SU-DHL-6 (cell line): ENCODE results near the gene MEOX2.

ENCODE experiments used
- H2AFZ ChIP-seq: fragments of 200-600 bp; sonication (generic); 2 replicates; pipeline ENCODE4 v1.6.1; 2014; ENCODE audit warnings: low read depth, mild to moderate bottlenecking, moderate library complexity, mixed read lengths, antibody characterized with exemption, low read length; ENCODE audit not compliant: severe bottlenecking
- H3F3A ChIP-seq: fragments of 200-600 bp; shearing (Covaris generic); 2 replicates; pipeline ENCODE4 v1.6.0; 2016; ENCODE audit warnings: antibody characterized with exemption, mild to moderate bottlenecking; ENCODE audit not compliant: insufficient read depth
- H3K27ac ChIP-seq: fragments of 200-600 bp; sonication (generic); 2 replicates; pipeline ENCODE4 v1.5.1; 2016; ENCODE audit warnings: low read depth, mild to moderate bottlenecking, low read length, moderate library complexity, mixed read lengths
- H3K27me3 ChIP-seq: fragments of 200-600 bp; sonication (generic), shearing (Covaris generic); 2 replicates; pipeline ENCODE4 v1.6.0; 2014; ENCODE audit warnings: mild to moderate bottlenecking, low read length
- H3K36me3 ChIP-seq: fragments of 200-600 bp; sonication (generic); 2 replicates; pipeline ENCODE4 v1.6.1; 2014; ENCODE audit warnings: mild to moderate bottlenecking, low read length, mixed read lengths
- H3K4me2 ChIP-seq: fragments of 300-600, 200-600 bp; shearing (Covaris generic), sonication (generic); 2 replicates; pipeline ENCODE4 v1.6.0; 2014; ENCODE audit warnings: low read length, low read depth, mild to moderate bottlenecking; ENCODE audit not compliant: poor library complexity, severe bottlenecking
- H3K4me3 ChIP-seq: fragments of 200-600 bp; sonication (generic); 2 replicates; pipeline ENCODE4 v1.5.1; 2014; ENCODE audit warnings: antibody characterized with exemption, low read length, mild to moderate bottlenecking, mixed read lengths; ENCODE audit not compliant: insufficient read depth, poor library complexity, severe bottlenecking
- H3K79me2 ChIP-seq: fragments of 200-600 bp; sonication (generic); 2 replicates; pipeline ENCODE4 v1.6.1; 2014; ENCODE audit warnings: mild to moderate bottlenecking, low read length, moderate library complexity; ENCODE audit not compliant: insufficient read depth
- H3K9ac ChIP-seq: fragments of 200-600 bp; sonication (generic); 2 replicates; pipeline ENCODE4 v1.7.0; 2014; ENCODE audit warnings: mild to moderate bottlenecking, low read length
- H3K9me2 ChIP-seq: fragments of 200-600 bp; sonication (generic); replicated peaks from 2 replicates; pipeline ENCODE4 v1.6.1; 2014; ENCODE audit warnings: low read length; ENCODE audit not compliant: insufficient read depth
- H3K9me3 ChIP-seq: fragments of 200-600 bp; sonication (generic); 2 replicates; pipeline ENCODE4 v1.6.1; 2014; ENCODE audit warnings: low read length, mixed read lengths; ENCODE audit not compliant: insufficient read depth
- H4K20me1 ChIP-seq: fragments of 200-600 bp; sonication (generic); 2 replicates; pipeline ENCODE4 v1.6.1; 2014; ENCODE audit warnings: low read depth, mild to moderate bottlenecking, antibody characterized with exemption, low read length, moderate library complexity, mixed read lengths
- EZH2phosphoT487 ChIP-seq: fragments of 200-600 bp; sonication (generic), shearing (Covaris generic); conservative IDR thresholded peaks from 2 replicates; pipeline ENCODE4 v1.6.1; 2018; ENCODE audit warnings: mild to moderate bottlenecking, antibody characterized with exemption, low read length, moderate library complexity, mixed read lengths
- TF ChIP-seq, protein P1 (sequence below): fragments of 200-600 bp; sonication (generic); IDR thresholded peaks from one replicate; pipeline ENCODE4 v1.5.1; 2017; ENCODE audit warnings: antibody characterized with exemption, mild to moderate bottlenecking, low read length, moderate library complexity; ENCODE audit not compliant: insufficient read depth, poor library complexity, severe bottlenecking

MEOX2 gene

DNA sequence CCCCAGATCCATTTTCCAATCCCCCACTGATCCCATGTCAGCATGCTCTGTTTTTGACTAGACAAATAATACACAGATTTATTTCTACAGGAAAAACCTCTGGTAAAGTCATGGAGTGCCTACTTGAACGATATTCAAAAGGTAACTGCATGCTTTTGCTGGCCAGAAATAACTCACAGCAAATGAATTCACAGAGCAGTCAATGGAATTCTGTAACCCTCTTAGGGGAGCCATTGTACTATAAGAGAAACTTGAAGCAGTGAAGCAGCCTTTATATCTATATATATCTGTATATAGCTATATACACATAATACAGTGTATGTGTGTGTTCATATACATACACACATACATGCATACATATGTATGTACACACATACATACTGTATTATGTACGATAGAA lies 29.0 kb upstream of the MEOX2 start:
- no peak overlapping the region for H3K9ac ChIP-seq
- H3K9me3 ChIP-seq = no peaks in the 10 kb centered on the region
- no peaks in the 10 kb centered on the region for H3K79me2 ChIP-seq
- H2AFZ ChIP-seq = no peak overlapping the region
- H3K4me3 ChIP-seq = no peak overlapping the region
- H3K27ac ChIP-seq = no peak overlapping the region
- no peaks in the 10 kb centered on the region for H3K36me3 ChIP-seq
- no peaks in the 10 kb centered on the region for H3K9me2 ChIP-seq
- H3F3A ChIP-seq = no peaks in the 10 kb centered on the region
- no peak overlapping the region for H3K4me2 ChIP-seq
- no peaks in the 10 kb centered on the region for H4K20me1 ChIP-seq
- H3K27me3 ChIP-seq = no peaks in the 10 kb centered on the region
- TF ChIP-seq EZH2phosphoT487 = no peak
- TF ChIP-seq, protein P1, sequence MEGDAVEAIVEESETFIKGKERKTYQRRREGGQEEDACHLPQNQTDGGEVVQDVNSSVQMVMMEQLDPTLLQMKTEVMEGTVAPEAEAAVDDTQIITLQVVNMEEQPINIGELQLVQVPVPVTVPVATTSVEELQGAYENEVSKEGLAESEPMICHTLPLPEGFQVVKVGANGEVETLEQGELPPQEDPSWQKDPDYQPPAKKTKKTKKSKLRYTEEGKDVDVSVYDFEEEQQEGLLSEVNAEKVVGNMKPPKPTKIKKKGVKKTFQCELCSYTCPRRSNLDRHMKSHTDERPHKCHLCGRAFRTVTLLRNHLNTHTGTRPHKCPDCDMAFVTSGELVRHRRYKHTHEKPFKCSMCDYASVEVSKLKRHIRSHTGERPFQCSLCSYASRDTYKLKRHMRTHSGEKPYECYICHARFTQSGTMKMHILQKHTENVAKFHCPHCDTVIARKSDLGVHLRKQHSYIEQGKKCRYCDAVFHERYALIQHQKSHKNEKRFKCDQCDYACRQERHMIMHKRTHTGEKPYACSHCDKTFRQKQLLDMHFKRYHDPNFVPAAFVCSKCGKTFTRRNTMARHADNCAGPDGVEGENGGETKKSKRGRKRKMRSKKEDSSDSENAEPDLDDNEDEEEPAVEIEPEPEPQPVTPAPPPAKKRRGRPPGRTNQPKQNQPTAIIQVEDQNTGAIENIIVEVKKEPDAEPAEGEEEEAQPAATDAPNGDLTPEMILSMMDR = no peak

DNA sequence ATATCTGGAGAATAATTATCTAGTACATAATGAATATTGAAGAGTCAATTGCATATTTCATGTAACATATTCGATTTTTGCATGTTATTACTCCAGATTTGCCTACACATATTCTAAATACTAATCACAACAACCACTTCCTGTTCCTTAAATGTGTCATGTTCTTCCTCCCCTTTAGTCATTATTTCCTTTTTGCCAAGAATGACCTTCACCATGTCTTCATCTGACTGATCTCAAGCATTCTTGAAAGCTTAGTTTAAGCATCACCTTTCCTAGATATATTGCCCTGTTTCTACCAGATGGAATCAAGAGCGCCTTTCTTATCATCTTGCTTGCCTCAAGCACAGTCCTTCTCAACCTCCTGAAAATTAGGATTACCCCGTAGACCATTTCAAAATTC lies 23.5 kb upstream of the MEOX2 start:
- H3K36me3 ChIP-seq = no peaks in the 10 kb centered on the region
- H3K4me3 ChIP-seq = no peak overlapping the region
- H3K27ac ChIP-seq = no peak overlapping the region
- H3K27me3 ChIP-seq = no peaks in the 10 kb centered on the region
- no peak overlapping the region for H3K9ac ChIP-seq
- no peaks in the 10 kb centered on the region for H3K79me2 ChIP-seq
- no peaks in the 10 kb centered on the region for H4K20me1 ChIP-seq
- TF ChIP-seq, protein P1 = no peak
- no peak for TF ChIP-seq EZH2phosphoT487
- no peak overlapping the region for H2AFZ ChIP-seq
- no peaks in the 10 kb centered on the region for H3K9me2 ChIP-seq
- no peak overlapping the region for H3K4me2 ChIP-seq
- no peaks in the 10 kb centered on the region; the same call in 1 of the 2 replicates for H3K9me3 ChIP-seq
- no peaks in the 10 kb centered on the region for H3F3A ChIP-seq

DNA sequence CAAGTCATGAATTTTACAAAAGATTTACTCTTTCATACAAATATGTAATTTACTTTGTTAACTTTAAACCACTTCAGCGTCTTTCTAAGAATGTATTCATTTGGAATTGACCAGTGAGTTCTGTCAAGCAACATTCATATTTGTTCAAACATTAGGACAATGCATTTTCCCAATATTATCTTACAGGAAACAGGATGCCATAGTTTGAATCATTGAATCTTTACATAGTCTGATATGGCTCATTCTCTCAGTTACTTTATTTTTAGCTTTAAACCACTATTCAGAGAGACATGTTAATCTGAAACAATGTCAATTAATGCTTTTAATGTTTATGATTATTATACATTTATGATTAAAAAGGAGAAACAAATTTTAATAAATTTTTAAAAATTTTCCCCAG lies 21.1 kb upstream of the MEOX2 start:
- TF ChIP-seq, protein P1 = no peak
- TF ChIP-seq EZH2phosphoT487 = no peak
- Histone ChIP-seq H4K20me1 (no peaks in the 10 kb centered on the region), H3K27me3 (no peaks in the 10 kb centered on the region), H3K36me3 (no peaks in the 10 kb centered on the region), H3K79me2 (no peaks in the 10 kb centered on the region), H3K4me2 (no peak overlapping the region), H3K9ac (no peak overlapping the region), H3K27ac (no peak overlapping the region), H3K4me3 (no peak overlapping the region), H3K9me3 (no peaks in the 10 kb centered on the region; the same call in 1 of the 2 replicates), H3K9me2 (no peaks in the 10 kb centered on the region), H3F3A (no peaks in the 10 kb centered on the region), H2AFZ (no peak overlapping the region)
